Naive thymus-derived CD4-positive, alpha-beta T cell (primary cell): Measurements from ENCODE around the gene ACSL3. TPM values are rescaled to one million over a fixed set of nuclear protein-coding genes. Genes with fewer than 3 reads are reported as not detected.

Experiments
- ATAC-seq: fragments of 150-1000 bp; cut with Tn5 transposase; 2 replicates; pipeline ENCODE4 v1.10.0; 2021; ENCODE audit warnings: mild to moderate bottlenecking, moderate library complexity
- CTCF ChIA-PET: fragments of 350-600 bp; sonication (Branson Sonifier 250); formaldehyde crosslinking; loops from one replicate; lab custom pipeline; 2021; ENCODE audit warnings: antibody characterized with exemption; lab: Charles Lee
- POLR2A ChIA-PET: fragments of 350-600 bp; sonication (Branson Sonifier 250); formaldehyde crosslinking; loops from one replicate; lab custom pipeline; 2021; ENCODE audit warnings: antibody characterized with exemption, inconsistent platforms; lab: Charles Lee
- DNase-seq, 9 donors: peaks; one replicate each; pipeline versions ENCODE4 v3.0.0 to v3.0.0-alpha.2; 2020 to 2022; ENCODE audit warnings: mixed read lengths in 1 of 9
- H3K27ac ChIP-seq: one replicate; pipeline ENCODE4 v1.7.0; 2013; ENCODE audit warnings: mild to moderate bottlenecking, low read depth, low read length, moderate library complexity
- H3K27me3 ChIP-seq, 2 donors: one replicate each; pipeline ENCODE4 v1.7.0; 2013; ENCODE audit warnings: low read length in 2 of 2, mild to moderate bottlenecking in 2 of 2, moderate library complexity in 2 of 2; ENCODE audit not compliant: control insufficient read depth in 2 of 2, insufficient read depth in 2 of 2
- H3K36me3 ChIP-seq, 3 experiments: 1 replicate in 2 of 3; 2 replicates in 1 of 3; pipeline ENCODE4 v1.7.0; 2013; ENCODE audit warnings: low read length in 3 of 3, mild to moderate bottlenecking in 3 of 3, moderate library complexity in 1 of 3; ENCODE audit not compliant: insufficient read depth in 3 of 3, control insufficient read depth in 2 of 3
- H3K4me1 ChIP-seq, 2 donors: one replicate each; pipeline ENCODE4 v1.7.0; 2013; ENCODE audit warnings: low read length in 2 of 2, mild to moderate bottlenecking in 2 of 2, moderate library complexity in 1 of 2; ENCODE audit not compliant: control insufficient read depth in 2 of 2, insufficient read depth in 2 of 2
- H3K4me3 ChIP-seq: 2 replicates; pipeline ENCODE4 v1.7.0; 2013; ENCODE audit warnings: mild to moderate bottlenecking, low read length
- H3K9me3 ChIP-seq, 3 experiments: 1 replicate in 2 of 3; 2 replicates in 1 of 3; pipeline ENCODE4 v1.7.0; 2013; ENCODE audit warnings: low read length in 3 of 3; ENCODE audit not compliant: control insufficient read depth in 2 of 3
- H3K27ac Mint-ChIP-seq, 9 donors: one replicate each; pipeline ENCODE4 v1.8.0; 2020 to 2022; ENCODE audit warnings: mixed read lengths in 9 of 9, mild to moderate bottlenecking in 8 of 9, moderate library complexity in 5 of 9, inconsistent platforms in 2 of 9
- H3K27me3 Mint-ChIP-seq, 5 donors: one replicate each; pipeline ENCODE4 v1.8.0; 2021 to 2022; ENCODE audit warnings: mixed read lengths in 5 of 5, mild to moderate bottlenecking in 1 of 5
- H3K36me3 Mint-ChIP-seq, 5 donors: one replicate each; pipeline ENCODE4 v1.8.0; 2020 to 2022; ENCODE audit warnings: mixed read lengths in 5 of 5, mild to moderate bottlenecking in 3 of 5, inconsistent platforms in 1 of 5
- H3K4me1 Mint-ChIP-seq, 7 donors: one replicate each; pipeline ENCODE4 v1.8.0; 2020 to 2022; ENCODE audit warnings: mixed read lengths in 7 of 7, mild to moderate bottlenecking in 3 of 7, inconsistent platforms in 1 of 7
- H3K4me3 Mint-ChIP-seq, 10 donors: one replicate each; pipeline ENCODE4 v1.8.0; 2020 to 2022; ENCODE audit warnings: mild to moderate bottlenecking in 10 of 10, mixed read lengths in 10 of 10, moderate library complexity in 6 of 10, inconsistent platforms in 2 of 10
- H3K9me3 Mint-ChIP-seq, 11 donors: one replicate each; pipeline ENCODE4 v1.8.0; 2020 to 2022; ENCODE audit warnings: mixed read lengths in 11 of 11, mild to moderate bottlenecking in 4 of 11, inconsistent platforms in 1 of 11, moderate library complexity in 1 of 11
- intact Hi-C, 2 donors: fragments of 100-400 bp; cut with micrococcal nuclease; formaldehyde crosslinking; loops; one replicate each; pipeline ENCODE4 v1.15.1; 2023
- polyA plus RNA-seq, 2 donors: library from polyadenylated mRNA; unstranded; fragments of 300-500 nt; fragmentation: Illumina TruSeq; gene quantifications; one replicate each; pipeline ENCODE4 v1.2.3, GENCODE V29; 2021
- total RNA-seq, 6 experiments: library from RNA in 5 of 6; stranded (reverse) in 5 of 6; gene quantifications; 1 replicate in 5 of 6; 2 replicates in 1 of 6; pipeline ENCODE4 v1.2.3 and lab custom pipeline; 2021 to 2026

Gene ACSL3
- total and polyA plus RNA-seq, 7 experiments from 2014 or later: 21.7 to 69.6 (median 40.5) TPM

DNA sequence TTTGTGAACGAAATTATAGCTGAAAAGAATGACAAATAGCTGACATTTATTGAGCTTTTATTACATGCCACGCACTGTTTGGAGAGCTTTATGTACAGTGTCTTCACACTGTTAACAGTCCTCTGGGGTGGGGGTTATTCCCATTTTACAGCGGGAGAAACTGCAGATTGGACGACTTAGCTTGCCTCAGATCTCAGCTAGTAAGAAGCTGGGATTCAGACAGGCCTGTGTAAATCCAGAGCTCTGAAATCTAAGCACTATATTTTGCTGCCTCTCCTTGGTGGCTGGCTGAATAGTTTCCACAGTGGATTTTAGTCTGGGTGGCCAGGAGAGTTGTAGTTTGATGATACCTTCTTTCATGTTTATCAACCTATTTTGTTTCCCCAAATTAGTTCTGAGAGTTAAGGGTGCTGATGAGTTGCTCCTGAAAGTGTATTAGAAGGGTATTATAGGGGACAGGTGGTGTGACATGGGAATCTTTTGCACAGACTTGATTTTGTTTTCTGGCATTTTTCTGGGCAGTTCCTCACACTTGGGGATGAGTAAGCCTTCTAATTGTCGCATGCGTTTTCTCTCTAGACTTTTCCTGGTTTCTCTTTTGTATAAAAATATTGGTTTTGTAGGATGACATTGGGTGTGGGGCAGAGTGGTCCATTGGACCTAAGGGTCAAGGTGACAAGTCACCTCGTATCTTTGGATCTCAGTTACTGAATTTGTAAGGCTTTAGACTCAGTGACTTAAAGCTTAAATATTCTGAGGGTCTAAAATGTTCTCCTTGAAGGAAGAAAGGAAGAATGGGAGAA is 1.5 kb downstream of the ACSL3 start:
- Mint-ChIP-seq H3K36me3 (peaks cover 0 to 2% (median 0%) of the 10 kb centered on the region in 5 donors), H3K4me1 (peaks cover 4 to 24% (median 11%) of the 10 kb centered on the region in 7 donors), H3K9me3 (peaks cover 0 to 1% (median 0%) of the 10 kb centered on the region in 11 donors), H3K4me3 (no peak overlapping the region), H3K27ac (peak overlapping the region in 7 of 9 donors; percentile 87 to 96 (median 92)), H3K27me3 (peaks cover 0 to 12% (median 0%) of the 10 kb centered on the region in 5 donors)
- Histone ChIP-seq H3K4me1 (peaks cover 13 to 20% of the 10 kb centered on the region in 2 donors), H3K36me3 (no peaks in the 10 kb centered on the region), H3K27me3 (no peaks in the 10 kb centered on the region), H3K4me3 (peak overlapping the region; percentile 82), H3K9me3 (no peaks in the 10 kb centered on the region), H3K27ac (peak overlapping the region; percentile 90)
- intact Hi-C loops: loop anchor here (2.0 to 10.0 kb wide), 5 partner anchors 32 to 1725 kb away; partner anchors contain the start of genes AP1S3 (in 1 of the 2), CUL3 (in 1 of the 2), EPHA4 (in 1 of the 2) and MRPL44 (in 1 of the 2)
- ChIA-PET POLR2A (interaction anchor here (0.5 to 1.1 kb wide), 4 partner anchors 17 to 339 kb away, joined by 3 read pairs; no protein-coding TSS in a partner anchor), CTCF (no interaction called here)
- ATAC-seq (no peak), DNase-seq (no peak)

DNA sequence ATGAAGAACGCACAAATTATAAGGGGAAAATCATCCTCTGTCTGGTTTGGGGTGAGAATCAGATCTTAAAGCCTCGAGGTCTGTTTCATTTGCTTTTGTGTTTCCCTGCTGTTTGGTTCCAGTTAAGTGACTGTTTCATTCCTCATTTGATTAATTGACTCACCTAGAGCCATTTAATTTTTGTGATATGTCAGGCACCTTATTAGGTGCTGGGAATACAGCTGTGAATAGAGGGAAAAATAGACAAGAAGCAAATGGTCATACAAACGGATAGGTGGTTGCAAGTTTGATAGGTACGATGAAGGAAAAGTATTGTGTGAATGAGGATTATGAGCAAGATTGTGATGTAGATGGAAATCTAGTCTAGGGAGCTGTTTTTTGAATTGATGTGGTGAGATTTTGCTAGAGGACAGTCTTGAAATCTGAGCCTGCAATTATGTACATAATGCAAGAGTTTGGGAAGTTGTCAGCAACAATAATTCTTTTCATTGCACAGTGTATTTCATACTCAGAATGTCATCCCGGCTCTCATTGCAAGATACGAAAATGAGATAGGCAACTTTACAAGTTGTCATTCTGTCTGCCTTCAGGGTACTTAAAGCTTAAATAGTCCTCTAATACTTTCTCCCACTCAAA is 2.2 kb downstream of the ACSL3 start:
- peaks cover 9 to 30% (median 17%) of the 10 kb centered on the region in 7 donors for H3K4me1 Mint-ChIP-seq
- ChIA-PET POLR2A (interaction anchor here (1.1 kb wide), 1 partner anchor 42 kb away, joined by 3 read pairs; no protein-coding TSS in a partner anchor), CTCF (no interaction called here)
- H3K27me3 ChIP-seq: no peaks in the 10 kb centered on the region
- no peaks in the 10 kb centered on the region for H3K36me3 ChIP-seq
- peaks cover 0 to 6% (median 0%) of the 10 kb centered on the region in 5 donors for H3K27me3 Mint-ChIP-seq
- no peaks in the 10 kb centered on the region for H3K9me3 ChIP-seq
- intact Hi-C loops: loop anchor here (2.0 to 10.0 kb wide), 5 partner anchors 32 to 1724 kb away; partner anchors contain the start of genes AP1S3 (in 1 of the 2), CUL3 (in 1 of the 2), EPHA4 (in 1 of the 2) and MRPL44 (in 1 of the 2)
- no peak overlapping the region for H3K4me3 ChIP-seq
- no peak overlapping the region for H3K4me3 Mint-ChIP-seq
- no peak overlapping the region for H3K27ac Mint-ChIP-seq
- DNase-seq (no peak), ATAC-seq (no peak)
- peaks cover 0 to 2% (median 0%) of the 10 kb centered on the region in 5 donors for H3K36me3 Mint-ChIP-seq
- H3K4me1 ChIP-seq: peaks cover 13 to 20% of the 10 kb centered on the region in 2 donors
- H3K9me3 Mint-ChIP-seq: peaks cover 0 to 1% (median 0%) of the 10 kb centered on the region in 11 donors
- H3K27ac ChIP-seq: no peak overlapping the region

DNA sequence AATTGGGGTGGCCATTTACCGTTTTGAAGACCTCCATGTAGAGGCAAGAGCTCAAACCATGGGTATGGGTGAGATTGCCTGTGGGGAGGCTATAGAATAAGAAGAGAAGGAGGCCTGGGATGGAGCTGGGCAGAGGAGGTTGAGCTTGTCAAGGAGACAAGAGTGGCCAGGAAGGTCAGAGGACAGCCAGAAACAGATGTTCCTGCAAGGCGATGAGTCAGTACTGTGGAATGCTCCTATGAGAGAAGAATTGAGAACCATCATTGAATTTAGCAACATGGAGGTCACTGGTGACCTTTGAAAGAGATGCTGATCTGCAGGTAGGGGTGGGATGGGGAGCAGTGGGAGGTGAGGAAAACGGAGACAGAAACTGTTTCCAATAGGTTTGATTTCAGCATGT is 3.5 kb downstream of the ACSL3 start:
- H3K9me3 Mint-ChIP-seq: peaks cover 0 to 1% (median 0%) of the 10 kb centered on the region in 11 donors
- H3K4me1 ChIP-seq: peaks cover 13 to 20% of the 10 kb centered on the region in 2 donors
- peaks cover 9 to 36% (median 18%) of the 10 kb centered on the region in 7 donors for H3K4me1 Mint-ChIP-seq
- H3K27ac Mint-ChIP-seq: no peak overlapping the region
- DNase-seq (no peak), ATAC-seq (no peak)
- peaks cover 0 to 2% (median 0%) of the 10 kb centered on the region in 5 donors for H3K27me3 Mint-ChIP-seq
- ChIA-PET POLR2A (no interaction called here), CTCF (no interaction called here)
- H3K4me3 ChIP-seq: no peak overlapping the region
- intact Hi-C loops: loop anchor here (2.0 to 10.0 kb wide), 5 partner anchors 19 to 1723 kb away; partner anchors contain the start of genes AP1S3 (in 1 of the 2), CUL3 (in 1 of the 2), EPHA4 (in 1 of the 2) and MRPL44 (in 1 of the 2)
- no peaks in the 10 kb centered on the region for H3K36me3 ChIP-seq
- no peak overlapping the region for H3K27ac ChIP-seq
- no peaks in the 10 kb centered on the region for H3K27me3 ChIP-seq
- H3K36me3 Mint-ChIP-seq: peaks cover 0 to 2% (median 0%) of the 10 kb centered on the region in 5 donors
- no peaks in the 10 kb centered on the region for H3K9me3 ChIP-seq
- no peak overlapping the region for H3K4me3 Mint-ChIP-seq

GRCh38 chr2:222865301-222865700 is 4.5 kb downstream of the ACSL3 start:
- Histone ChIP-seq H3K4me3 (no peak overlapping the region), H3K27me3 (no peaks in the 10 kb centered on the region), H3K36me3 (no peaks in the 10 kb centered on the region), H3K9me3 (no peaks in the 10 kb centered on the region), H3K27ac (no peak overlapping the region), H3K4me1 (peaks cover 11 to 25% of the 10 kb centered on the region in 2 donors)
- Mint-ChIP-seq H3K9me3 (peaks cover 0 to 1% (median 0%) of the 10 kb centered on the region in 11 donors), H3K4me3 (peak overlapping the region in 2 of 10 donors; percentile 9 to 26), H3K27ac (no peak overlapping the region), H3K4me1 (peaks cover 3 to 32% (median 17%) of the 10 kb centered on the region in 7 donors), H3K27me3 (peaks cover 0 to 2% (median 0%) of the 10 kb centered on the region in 5 donors), H3K36me3 (peaks cover 0 to 2% (median 0%) of the 10 kb centered on the region in 5 donors)
- intact Hi-C loops: loop anchor here in 1 of 2 donors (2.0 to 10.0 kb wide), 2 partner anchors 18 to 970 kb away; partner anchors contain the start of gene AP1S3
- ChIA-PET CTCF (no interaction called here), POLR2A (no interaction called here)
- DNase-seq: no peak
- no peak for ATAC-seq

- Histone ChIP-seq H3K4me3 (no peak overlapping the region), H3K4me1 (peaks cover 9 to 28% of the 10 kb centered on the region in 2 donors), H3K36me3 (no peaks in the 10 kb centered on the region), H3K9me3 (no peaks in the 10 kb centered on the region), H3K27me3 (no peaks in the 10 kb centered on the region), H3K27ac (no peak overlapping the region)
- no peaks in the 10 kb centered on the region for H3K9me3 Mint-ChIP-seq
- no peak for DNase-seq
- ChIA-PET CTCF (no interaction called here), POLR2A (no interaction called here)
- intact Hi-C loops: loop anchor here in 1 of 2 donors (10.0 kb wide), 1 partner anchor 968 kb away; the partner anchor contains the start of gene AP1S3
- H3K36me3 Mint-ChIP-seq: peaks cover 0 to 2% (median 0%) of the 10 kb centered on the region in 5 donors
- no peak for ATAC-seq
- H3K27me3 Mint-ChIP-seq: peaks cover 0 to 2% (median 0%) of the 10 kb centered on the region in 5 donors
- H3K4me3 Mint-ChIP-seq: peak overlapping the region in 1 of 10 donors; percentile 29
- H3K4me1 Mint-ChIP-seq: peaks cover 3 to 32% (median 17%) of the 10 kb centered on the region in 7 donors
- no peak overlapping the region for H3K27ac Mint-ChIP-seq
Observed at GRCh38 chr2:222866358-222866960, 5.6 kb downstream of the ACSL3 start.
